Measurements from ENCODE around the gene ACADL. TPM values are rescaled to one million over a fixed set of nuclear protein-coding genes. Genes with fewer than 3 reads are reported as not detected.
"Not testable (repeated sequence)": the region's sequence is repeated elsewhere in the genome, so short reads cannot be mapped to it uniquely, and the experiment has no call there.

ACADL gene
- total RNA-seq, 1 experiment from 2014 or later, result not detected

DNA sequence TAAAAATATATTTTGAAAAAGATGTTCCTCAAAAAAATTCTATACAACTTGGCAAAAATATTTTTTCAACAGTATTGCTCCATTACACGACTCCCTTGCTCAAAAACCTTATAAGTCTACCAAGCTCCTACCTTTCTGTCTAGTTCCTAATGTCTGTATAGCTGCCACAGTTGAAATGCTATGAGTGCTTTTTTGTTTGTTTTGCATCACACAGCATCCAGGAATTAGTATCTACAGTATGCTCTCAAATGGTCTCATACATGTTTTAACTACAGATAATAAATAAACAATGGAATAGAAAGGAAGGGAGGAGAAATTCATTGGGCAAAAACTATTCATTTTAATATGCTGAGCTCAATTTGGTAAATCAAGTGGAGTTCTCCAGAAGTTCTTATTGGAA is 17.3 kb downstream of the ACADL start:
- no peak for DNase-seq (ENCODE audit: low spot score)
- in situ Hi-C loops (cut with HindIII; ENCODE audit: low sequenced_read_pairs), result no loop called here

GRCh38 chr2:210203558-210203957 is 21.7 kb downstream of the ACADL start:
- in situ Hi-C loops (cut with HindIII; ENCODE audit: low sequenced_read_pairs), result no loop called here
- DNase-seq (ENCODE audit: low spot score), result no peak

- no peak for DNase-seq (ENCODE audit: low spot score)
- in situ Hi-C loops (cut with HindIII; ENCODE audit: low sequenced_read_pairs), result no loop called here
These were observed 22.1 kb downstream of the ACADL start for GRCh38 chr2:210203147-210203546.

GRCh38 chr2:210199854-210200253 is 25.4 kb downstream of the ACADL start:
- in situ Hi-C loops (cut with HindIII; ENCODE audit: low sequenced_read_pairs), result no loop called here
- no peak for DNase-seq (ENCODE audit: low spot score)

DNA sequence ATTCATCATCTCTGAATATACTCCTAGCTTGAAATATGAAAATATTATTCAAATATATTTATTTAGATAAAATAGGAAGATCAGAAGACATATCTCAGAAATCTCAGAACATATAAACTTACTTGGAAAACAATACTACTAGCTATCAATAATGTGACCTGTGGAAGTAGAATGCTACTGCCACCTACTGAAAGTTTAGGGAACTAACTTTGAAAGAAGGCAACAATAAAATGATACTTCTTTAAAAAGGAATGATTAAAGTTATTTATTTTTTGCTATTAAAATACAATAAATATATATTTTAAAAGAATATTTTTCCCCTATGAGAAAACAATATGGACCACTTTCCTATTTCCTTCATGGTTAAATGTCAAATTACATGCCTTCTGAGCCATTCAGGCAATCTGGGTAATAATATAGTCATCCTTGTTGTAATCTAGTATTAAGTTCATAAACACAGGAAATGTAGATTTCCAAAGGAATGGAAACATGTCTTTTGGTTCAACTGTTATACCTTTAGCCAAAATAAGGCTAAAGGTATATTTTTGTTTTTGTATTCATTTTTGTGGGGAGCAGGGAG is 26.0 kb downstream of the ACADL start:
- peak; percentile 34 for DNase-seq (ENCODE audit: low spot score)
- in situ Hi-C loops (cut with HindIII; ENCODE audit: low sequenced_read_pairs), result no loop called here

DNA sequence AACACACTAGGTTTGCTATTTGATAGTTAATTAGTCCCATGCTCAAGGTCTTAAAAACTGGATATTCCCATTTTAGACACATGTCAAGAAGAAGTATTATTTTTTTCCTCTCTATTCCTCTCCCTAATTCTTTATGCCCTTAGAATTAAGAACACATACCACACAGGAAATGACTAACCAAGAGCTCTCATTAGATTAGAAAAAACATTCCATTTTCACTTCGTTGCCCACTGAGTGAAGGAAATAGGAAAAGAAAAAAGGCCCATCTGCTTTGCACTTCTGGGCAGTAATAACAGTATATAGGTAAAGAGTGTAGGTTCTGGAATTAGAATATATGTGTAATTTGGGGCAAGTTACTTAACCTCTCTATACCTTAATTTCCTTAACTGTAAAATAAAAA is 26.9 kb downstream of the ACADL start:
- DNase-seq (ENCODE audit: low spot score), result no peak
- in situ Hi-C loops (cut with HindIII; ENCODE audit: low sequenced_read_pairs), result no loop called here

- DNase-seq (ENCODE audit: low spot score), result no peak
- in situ Hi-C loops (cut with HindIII; ENCODE audit: low sequenced_read_pairs), result no loop called here
These were observed 27.5 kb downstream of the ACADL start for GRCh38 chr2:210197720-210198119.

DNA sequence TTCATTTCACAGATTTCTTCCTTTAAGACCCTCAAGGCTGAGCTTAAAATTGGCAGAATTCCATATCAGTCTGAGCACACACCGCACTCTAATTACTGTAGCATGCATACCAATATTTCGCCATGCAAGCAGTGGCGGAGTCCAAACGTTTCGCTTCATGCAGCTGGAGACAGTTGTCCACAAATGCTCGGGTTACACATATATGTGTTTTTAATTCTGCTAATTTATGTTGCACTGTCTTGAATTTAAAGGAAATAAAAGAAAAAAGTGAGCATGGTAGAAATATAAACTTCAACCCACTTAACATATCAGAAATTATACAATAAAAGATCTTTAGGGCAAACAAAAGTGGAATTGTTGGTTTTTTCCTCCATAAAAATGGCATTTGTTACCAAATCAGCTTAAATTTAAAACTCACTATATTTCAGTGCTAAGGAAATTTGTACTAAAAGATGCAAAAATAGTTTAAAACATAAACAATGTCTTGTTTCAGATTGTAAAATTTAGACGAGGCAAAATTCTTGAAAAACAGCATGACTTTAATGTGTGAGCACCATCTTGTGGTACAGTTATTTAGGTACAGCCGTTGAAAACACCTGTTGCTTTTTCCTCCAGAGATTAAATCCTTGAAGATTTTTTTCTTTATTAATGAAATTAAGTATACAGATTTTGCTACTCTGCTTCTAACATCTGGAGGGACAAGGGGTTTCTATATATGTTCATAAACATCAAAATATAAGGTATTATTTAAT is 30.0 kb downstream of the ACADL start:
- in situ Hi-C loops (cut with HindIII; ENCODE audit: low sequenced_read_pairs), result no loop called here

GRCh38 chr2:210190345-210190744 is 34.9 kb downstream of the ACADL start:
- in situ Hi-C loops (cut with HindIII; ENCODE audit: low sequenced_read_pairs), result no loop called here
- DNase-seq (ENCODE audit: low spot score), result no peak

More for the DNA sequence above, 30.0 kb downstream of the ACADL start:
- DNase-seq (ENCODE audit: low spot score), result peak; percentile 67

DNA sequence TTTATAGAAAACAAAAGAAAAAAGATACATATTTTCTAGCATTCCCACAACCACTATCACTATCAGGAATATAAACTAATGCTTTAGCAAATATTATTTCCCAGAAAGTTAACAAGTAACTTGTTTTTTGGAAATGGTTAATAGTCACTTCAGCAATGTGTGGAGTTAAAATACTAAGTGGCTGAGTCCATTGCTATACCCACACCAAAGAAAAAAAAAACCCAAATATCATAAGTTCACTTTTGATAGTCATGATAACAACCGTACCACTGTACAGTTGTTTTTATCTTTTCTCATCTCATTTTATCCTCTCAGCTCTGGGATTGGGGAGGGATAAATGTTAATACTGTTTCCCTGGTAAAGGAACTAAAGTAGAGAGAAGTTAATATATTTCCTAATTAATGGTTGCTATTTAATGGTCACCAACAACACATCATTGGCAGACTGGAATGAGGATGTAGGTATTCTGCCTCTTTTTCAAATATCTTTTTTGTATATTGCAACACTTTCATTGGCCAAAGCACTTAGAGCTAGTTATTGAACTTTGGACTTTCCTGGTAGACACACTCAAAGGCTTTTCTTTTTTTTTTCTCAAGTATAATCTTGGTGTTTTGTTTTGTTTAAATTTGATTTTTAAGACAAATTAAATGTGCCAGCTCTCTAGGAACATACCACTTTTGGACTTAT is 35.7 kb downstream of the ACADL start:
- in situ Hi-C loops (cut with HindIII; ENCODE audit: low sequenced_read_pairs), result no loop called here
- no peak for DNase-seq (ENCODE audit: low spot score)

DNA sequence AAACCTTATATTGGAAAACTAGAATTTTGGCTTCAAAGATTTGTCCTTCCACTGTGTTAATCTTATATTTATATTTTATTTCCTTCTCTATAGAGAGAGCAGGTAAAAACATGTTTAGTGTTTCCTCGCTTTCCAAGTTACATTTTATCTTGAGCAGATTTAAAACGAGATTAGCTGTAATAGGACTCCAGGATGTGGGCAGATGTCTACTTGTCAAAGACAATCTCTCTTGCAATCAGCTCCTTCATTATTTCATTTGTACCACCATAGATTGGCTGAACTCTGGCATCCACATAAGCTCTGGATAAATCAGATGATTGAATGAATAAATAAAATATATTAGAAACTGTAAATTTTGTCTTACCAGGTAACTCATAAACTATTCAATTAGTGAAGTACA is 36.5 kb downstream of the ACADL start:
- in situ Hi-C loops (cut with HindIII; ENCODE audit: low sequenced_read_pairs), result no loop called here
- no peak for DNase-seq (ENCODE audit: low spot score)

DNA sequence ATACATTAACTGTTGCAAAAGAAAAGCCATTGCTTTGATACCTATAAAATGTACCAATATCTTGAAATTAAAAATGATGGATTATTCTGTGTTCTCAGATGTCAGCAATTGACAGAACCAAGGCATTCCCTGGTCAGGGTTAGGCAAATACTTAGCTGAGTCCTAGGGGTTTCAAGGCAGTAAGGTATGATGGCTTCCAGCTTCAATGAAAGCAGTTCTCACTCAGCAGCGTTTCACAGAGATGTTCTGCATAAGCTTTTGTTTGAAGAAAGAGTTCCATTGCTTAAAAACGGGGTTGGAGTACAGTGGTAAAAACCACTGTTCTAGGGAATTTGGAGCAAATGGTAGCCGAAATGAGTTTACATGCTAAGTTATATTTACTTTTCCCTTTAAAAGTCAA is 37.1 kb downstream of the ACADL start:
- in situ Hi-C loops (cut with HindIII; ENCODE audit: low sequenced_read_pairs), result no loop called here
- DNase-seq (ENCODE audit: low spot score), result no peak

DNA sequence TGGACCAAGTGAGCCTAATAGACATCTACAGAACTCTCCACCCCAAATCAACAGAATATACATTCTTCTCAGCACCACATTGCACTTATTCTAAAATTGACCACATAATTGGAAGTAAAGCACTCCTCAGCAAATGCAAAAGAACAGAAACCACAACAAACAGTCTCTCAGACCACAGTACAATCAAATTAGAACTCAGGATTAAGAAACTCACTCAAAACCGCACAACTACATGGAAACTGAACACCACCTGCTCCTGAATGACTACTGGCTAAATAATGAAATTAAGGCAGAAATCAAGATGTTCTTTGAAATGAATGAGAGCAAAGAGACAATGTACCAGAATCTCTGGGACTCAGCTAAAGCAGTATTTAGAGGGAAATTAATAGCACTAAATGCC is 41.3 kb downstream of the ACADL start:
- DNase-seq (ENCODE audit: low spot score); in situ Hi-C loops (cut with HindIII; ENCODE audit: low sequenced_read_pairs): not testable (repeated sequence)

DNA sequence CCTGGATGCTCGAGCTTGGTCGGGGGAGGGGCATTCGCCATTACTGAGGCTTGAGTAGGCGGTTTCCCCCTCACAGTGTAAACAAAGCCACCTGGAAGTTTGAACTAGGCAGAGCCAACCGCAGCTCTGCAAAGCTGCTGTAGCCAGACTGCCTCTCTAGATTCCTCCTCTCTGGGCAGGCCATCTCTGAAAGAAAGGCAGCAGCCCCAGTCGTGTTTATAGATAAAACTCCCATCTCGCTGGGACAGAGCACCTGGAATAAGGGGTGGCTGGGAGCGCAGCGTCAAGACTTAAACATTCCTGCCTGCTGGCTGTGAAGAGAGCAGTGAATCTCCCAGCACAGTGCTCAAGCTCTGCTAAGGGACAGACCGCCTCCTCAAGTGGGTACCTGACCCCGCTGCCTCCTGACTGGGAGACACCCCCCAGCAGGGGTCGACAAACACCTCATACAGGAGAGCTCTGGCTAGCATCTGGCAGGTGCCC is 43.6 kb downstream of the ACADL start:
- DNase-seq (ENCODE audit: low spot score); in situ Hi-C loops (cut with HindIII; ENCODE audit: low sequenced_read_pairs): not testable (repeated sequence)

- in situ Hi-C loops (cut with HindIII; ENCODE audit: low sequenced_read_pairs); DNase-seq (ENCODE audit: low spot score): not testable (repeated sequence)
These were observed 44.1 kb downstream of the ACADL start for GRCh38 chr2:210181033-210181605.

DNA sequence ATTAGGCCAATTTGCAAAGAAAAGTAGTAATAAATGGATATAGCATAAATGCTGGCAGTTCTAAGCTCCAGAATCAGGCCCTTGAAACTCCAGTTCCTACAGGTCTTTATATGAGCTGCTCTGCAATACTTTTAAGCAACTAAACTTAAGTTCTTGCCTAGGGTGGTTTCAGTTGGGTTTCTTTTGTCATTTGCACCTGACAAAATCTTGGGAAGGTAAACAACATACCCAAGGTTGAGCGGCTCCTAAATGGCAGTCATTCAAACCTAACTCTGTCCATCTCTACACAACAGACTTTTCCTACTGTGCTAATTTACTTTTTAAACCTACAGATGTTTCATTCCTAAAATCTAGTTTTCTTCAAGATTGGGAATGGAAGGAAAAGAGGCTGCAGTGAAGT is 44.8 kb downstream of the ACADL start:
- no peak for DNase-seq (ENCODE audit: low spot score)
- in situ Hi-C loops (cut with HindIII; ENCODE audit: low sequenced_read_pairs), result no loop called here

DNA sequence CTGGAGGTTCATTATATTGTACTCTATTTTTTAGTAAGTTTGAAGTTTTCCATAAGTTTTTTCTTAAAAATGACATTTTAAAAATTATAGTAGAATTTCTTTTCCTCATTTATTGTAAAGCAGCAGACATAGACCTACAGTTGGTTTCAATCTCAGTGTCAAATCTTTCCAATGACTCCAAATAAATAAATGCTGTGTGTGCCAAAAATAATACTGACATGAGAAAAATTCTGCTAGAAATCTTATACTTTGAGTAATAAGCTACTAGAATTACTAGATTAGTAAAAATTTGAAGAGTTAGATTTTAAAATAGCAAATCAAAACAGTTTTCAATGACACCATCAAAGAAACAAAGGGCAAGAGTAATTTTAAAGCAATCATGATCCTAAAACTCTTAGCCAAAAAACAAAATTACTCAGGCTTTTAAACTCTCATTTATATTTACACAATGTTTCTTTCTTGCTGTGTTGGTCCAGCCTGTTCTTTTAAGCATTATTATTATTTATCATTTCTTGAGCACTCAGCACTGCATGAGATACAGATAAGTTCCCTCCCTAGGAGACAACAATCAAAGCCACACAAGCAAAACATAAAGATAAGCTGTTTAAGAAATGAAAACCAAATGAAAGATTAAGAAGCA is 45.8 kb downstream of the ACADL start:
- DNase-seq (ENCODE audit: low spot score), result no peak

GRCh38 chr2:210177769-210178168 is 47.5 kb downstream of the ACADL start:
- no peak for DNase-seq (ENCODE audit: low spot score)
- in situ Hi-C loops (cut with HindIII; ENCODE audit: low sequenced_read_pairs), result no loop called here

More for the DNA sequence above, 45.8 kb downstream of the ACADL start:
- in situ Hi-C loops (cut with HindIII; ENCODE audit: low sequenced_read_pairs), result no loop called here

DNA sequence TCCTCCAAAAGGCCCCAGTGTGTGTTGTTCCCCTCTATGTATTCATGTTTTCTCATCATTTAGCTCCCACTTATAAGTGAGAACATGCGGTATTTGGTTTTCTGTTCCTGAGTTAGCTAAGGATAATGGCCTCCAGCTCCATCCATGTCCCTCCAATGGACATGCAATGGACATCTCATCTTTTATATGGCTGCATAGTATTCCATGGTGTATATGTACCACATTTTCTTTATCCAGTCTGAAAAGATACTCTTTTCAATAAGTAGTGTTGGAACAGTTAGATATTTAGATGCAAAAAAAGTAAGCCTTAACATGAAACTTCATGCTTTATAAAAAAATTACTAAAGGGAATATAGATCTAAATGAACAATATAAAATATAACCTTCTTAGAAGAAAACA is 48.1 kb downstream of the ACADL start:
- DNase-seq (ENCODE audit: low spot score); in situ Hi-C loops (cut with HindIII; ENCODE audit: low sequenced_read_pairs): not testable (repeated sequence)

Measured in G401 (cell line).